CD4-positive, alpha-beta memory T cell (primary cell): ENCODE measurements around the gene RAB18. TPM values are rescaled to one million over a fixed set of nuclear protein-coding genes. Genes with fewer than 3 reads are reported as not detected.
"Not testable (repeated sequence)": the region's sequence is repeated elsewhere in the genome, so short reads cannot be mapped to it uniquely, and the experiment has no call there.

Experiments used
- CTCF ChIA-PET: fragments of 350-600 bp; sonication (Branson Sonifier 250); formaldehyde crosslinking; loops from one replicate; lab custom pipeline; 2021; ENCODE audit warnings: inconsistent platforms; ENCODE audit not compliant: partially characterized antibody; lab: Charles Lee
- POLR2A ChIA-PET: fragments of 350-600 bp; sonication (Branson Sonifier 250); formaldehyde crosslinking; loops from one replicate; lab custom pipeline; 2021; ENCODE audit not compliant: partially characterized antibody; lab: Charles Lee
- DNase-seq, 5 donors: peaks; one replicate each; pipeline versions ENCODE4 v3.0.0 to v3.0.0-alpha.2; 2020 to 2022; ENCODE audit warnings: mixed read lengths in 1 of 5
- H3K27ac ChIP-seq: one replicate; pipeline ENCODE4 v1.7.0; 2013; ENCODE audit warnings: low read depth, low read length
- H3K27me3 ChIP-seq: 2 replicates; pipeline ENCODE4 v1.7.0; 2013; ENCODE audit warnings: mild to moderate bottlenecking, low read length, moderate library complexity; ENCODE audit not compliant: insufficient read depth
- H3K36me3 ChIP-seq: 2 replicates; pipeline ENCODE4 v1.7.0; 2013; ENCODE audit warnings: mild to moderate bottlenecking, low read length, moderate library complexity; ENCODE audit not compliant: insufficient read depth
- H3K4me1 ChIP-seq: 2 replicates; pipeline ENCODE4 v1.7.0; 2013; ENCODE audit warnings: mild to moderate bottlenecking, low read length, moderate library complexity; ENCODE audit not compliant: insufficient read depth
- H3K4me3 ChIP-seq, 2 donors: one replicate each; pipeline ENCODE4 v1.7.0; 2013; ENCODE audit warnings: low read length in 2 of 2, mild to moderate bottlenecking in 1 of 2
- H3K9me3 ChIP-seq, 2 donors: one replicate each; pipeline ENCODE4 v1.7.0; 2013; ENCODE audit warnings: low read length in 2 of 2, control low read depth in 1 of 2; ENCODE audit not compliant: control insufficient read depth in 1 of 2
- H3K27ac Mint-ChIP-seq, 7 donors: one replicate each; pipeline ENCODE4 v1.8.0; 2020 to 2021; ENCODE audit warnings: mixed read lengths in 7 of 7, mild to moderate bottlenecking in 6 of 7, inconsistent platforms in 3 of 7, moderate library complexity in 3 of 7
- H3K27me3 Mint-ChIP-seq, 2 donors: one replicate each; pipeline ENCODE4 v1.8.0; 2020 to 2021; ENCODE audit warnings: mixed read lengths in 2 of 2
- H3K36me3 Mint-ChIP-seq, 2 donors: one replicate each; pipeline ENCODE4 v1.8.0; 2020 to 2021; ENCODE audit warnings: mixed read lengths in 2 of 2, inconsistent platforms in 1 of 2, mild to moderate bottlenecking in 1 of 2
- H3K4me1 Mint-ChIP-seq, 4 donors: one replicate each; pipeline ENCODE4 v1.8.0; 2020 to 2021; ENCODE audit warnings: mixed read lengths in 4 of 4, mild to moderate bottlenecking in 1 of 4
- H3K4me3 Mint-ChIP-seq, 8 donors: one replicate each; pipeline ENCODE4 v1.8.0; 2020 to 2021; ENCODE audit warnings: mixed read lengths in 8 of 8, mild to moderate bottlenecking in 7 of 8, moderate library complexity in 6 of 8, inconsistent platforms in 3 of 8
- H3K9me3 Mint-ChIP-seq, 8 donors: one replicate each; pipeline ENCODE4 v1.8.0; 2020 to 2021; ENCODE audit warnings: mixed read lengths in 8 of 8, mild to moderate bottlenecking in 5 of 8, inconsistent platforms in 3 of 8, moderate library complexity in 1 of 8
- intact Hi-C: fragments of 100-400 bp; cut with micrococcal nuclease; formaldehyde crosslinking; loops from one replicate; pipeline ENCODE4 v1.15.1; 2023
- polyA plus RNA-seq, 2 donors: library from polyadenylated mRNA; unstranded; fragments of 300-500 nt; fragmentation: Illumina TruSeq; gene quantifications; one replicate each; pipeline ENCODE4 v1.2.3, GENCODE V29; 2021
- total RNA-seq, 2 experiments: library from RNA; stranded (reverse); gene quantifications; one replicate each; pipeline ENCODE4 v1.2.3, GENCODE V29; 2021

Gene RAB18
- total and polyA plus RNA-seq, 4 experiments from 2014 or later: 83.3 to 171 (median 103) TPM

- POLR2A ChIA-PET: interaction anchor here (0.7 kb wide), 1 partner anchor 42 kb away, joined by 3 read pairs; no protein-coding TSS in a partner anchor
- H3K27me3 Mint-ChIP-seq, H3K9me3 Mint-ChIP-seq, H3K9me3 ChIP-seq, CTCF ChIA-PET, H3K4me3 Mint-ChIP-seq, H3K27ac Mint-ChIP-seq, H3K36me3 Mint-ChIP-seq, H3K27ac ChIP-seq, DNase-seq, H3K4me1 Mint-ChIP-seq, intact Hi-C loops, H3K4me3 ChIP-seq, H3K27me3 ChIP-seq, H3K36me3 ChIP-seq, H3K4me1 ChIP-seq: not testable (repeated sequence)
Observed at GRCh38 chr10:27577038-27577437, 72.9 kb downstream of the RAB18 start.

DNA sequence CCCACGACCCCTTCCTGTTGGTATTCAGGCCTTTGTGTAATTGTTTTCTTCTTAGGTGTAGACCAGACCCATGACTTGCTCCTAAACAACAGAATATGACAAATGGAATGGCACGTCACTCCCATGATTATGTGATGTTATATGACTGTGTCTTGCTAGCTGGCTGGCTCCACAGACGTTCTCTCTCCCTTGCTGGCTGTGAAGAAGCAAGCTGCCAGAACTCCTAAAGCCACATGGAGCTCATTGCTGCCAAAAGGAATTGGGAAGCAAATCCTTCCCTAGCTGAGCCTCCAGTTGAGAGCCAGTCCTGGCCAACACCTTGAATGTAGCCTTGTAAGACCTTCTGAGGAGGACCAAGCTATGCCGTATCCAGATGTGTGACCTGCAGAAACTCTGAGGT lies 74.2 kb downstream of the RAB18 start:
- Mint-ChIP-seq H3K4me3 (no peak overlapping the region), H3K9me3 (no peaks in the 10 kb centered on the region), H3K27ac (no peak overlapping the region), H3K36me3 (peaks cover 0 to 7% of the 10 kb centered on the region in 2 donors), H3K4me1 (no peaks in the 10 kb centered on the region), H3K27me3 (no peaks in the 10 kb centered on the region)
- H3K36me3 ChIP-seq: no peaks in the 10 kb centered on the region
- ChIA-PET CTCF (no interaction called here), POLR2A (no interaction called here)
- DNase-seq: no peak
- no peaks in the 10 kb centered on the region for H3K9me3 ChIP-seq
- no peak overlapping the region for H3K27ac ChIP-seq
- intact Hi-C loops: no loop called here
- H3K4me3 ChIP-seq: no peak overlapping the region
- H3K4me1 ChIP-seq: no peaks in the 10 kb centered on the region
- no peaks in the 10 kb centered on the region for H3K27me3 ChIP-seq

DNA sequence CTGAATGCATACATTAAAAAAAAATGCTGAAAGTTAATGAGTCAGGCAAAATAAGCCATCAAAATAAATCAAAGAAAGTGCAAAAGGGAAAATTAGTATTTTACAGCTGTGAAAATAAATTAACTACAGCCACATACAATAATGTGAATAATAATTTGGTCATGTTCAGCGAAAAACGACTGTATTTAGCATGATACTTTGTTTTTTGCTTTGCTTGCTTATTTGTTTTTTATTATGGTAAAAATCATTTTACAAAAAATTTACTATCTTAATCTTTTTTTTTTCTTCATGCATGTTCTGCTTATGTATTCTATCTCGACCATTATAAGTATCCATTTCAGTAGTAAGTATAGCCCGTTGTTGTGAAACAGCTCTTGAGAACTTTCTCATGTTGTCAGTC lies 77.1 kb downstream of the RAB18 start:
- no peak overlapping the region for H3K4me3 Mint-ChIP-seq
- H3K4me1 ChIP-seq: no peaks in the 10 kb centered on the region
- H3K9me3 ChIP-seq: no peaks in the 10 kb centered on the region
- H3K4me1 Mint-ChIP-seq: no peaks in the 10 kb centered on the region
- CTCF ChIA-PET: interaction anchor here (0.8 kb wide), 1 partner anchor 10 kb away, joined by 3 read pairs; no protein-coding TSS in a partner anchor
- H3K27ac ChIP-seq: no peak overlapping the region
- H3K4me3 ChIP-seq: no peak overlapping the region
- no peak for DNase-seq
- H3K36me3 ChIP-seq: no peaks in the 10 kb centered on the region
- H3K9me3 Mint-ChIP-seq: no peaks in the 10 kb centered on the region
- H3K27ac Mint-ChIP-seq: no peak overlapping the region
- POLR2A ChIA-PET: no interaction called here
- no peaks in the 10 kb centered on the region for H3K27me3 Mint-ChIP-seq
- H3K27me3 ChIP-seq: no peaks in the 10 kb centered on the region
- intact Hi-C loops: no loop called here
- H3K36me3 Mint-ChIP-seq: peaks cover 0 to 15% of the 10 kb centered on the region in 2 donors

DNA sequence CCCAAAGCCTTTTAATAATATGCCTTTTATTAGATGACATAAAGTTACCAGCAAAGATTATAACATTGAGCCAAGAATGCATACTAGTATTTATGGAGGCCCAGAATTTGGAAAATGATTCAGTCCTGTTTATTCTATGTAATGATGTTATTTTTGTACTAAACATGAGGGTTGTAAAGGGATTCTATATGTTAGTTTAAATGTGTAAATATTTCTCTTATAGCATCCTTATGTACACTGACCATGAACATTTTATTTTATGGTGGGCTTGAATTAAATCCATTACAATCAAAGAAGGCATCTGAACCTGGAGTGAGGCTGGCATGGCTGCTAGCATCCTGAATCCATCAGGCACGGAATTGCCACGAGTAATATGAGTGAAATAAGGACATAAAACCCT lies 80.2 kb downstream of the RAB18 start:
- no peak overlapping the region for H3K27ac ChIP-seq
- Mint-ChIP-seq H3K4me3 (no peak overlapping the region), H3K36me3 (peaks cover 5 to 34% of the 10 kb centered on the region in 2 donors), H3K27me3 (peaks cover 2 to 6% of the 10 kb centered on the region in 2 donors), H3K9me3 (peaks cover 2 to 17% (median 10%) of the 10 kb centered on the region in 8 donors), H3K27ac (no peak overlapping the region), H3K4me1 (no peaks in the 10 kb centered on the region)
- CTCF ChIA-PET: no interaction called here
- H3K36me3 ChIP-seq: no peaks in the 10 kb centered on the region
- H3K4me1 ChIP-seq: no peaks in the 10 kb centered on the region
- intact Hi-C loops: no loop called here
- no peaks in the 10 kb centered on the region for H3K9me3 ChIP-seq
- DNase-seq: no peak
- no peaks in the 10 kb centered on the region for H3K27me3 ChIP-seq
- no peak overlapping the region for H3K4me3 ChIP-seq
- POLR2A ChIA-PET: no interaction called here

Other genes starting within 250 kb of the RAB18 start
- not detected for gene MKX, start 241.5 kb downstream of the RAB18 start, total RNA-seq
- not detected for gene MKX, start 241.5 kb downstream of the RAB18 start, polyA plus RNA-seq